HG03342 (cell line): ENCODE measurements around the gene HRAS.
A peak's percentile ranks its signal among the peaks of the same experiment; 100 is the strongest.

Source experiments
- ATAC-seq: cut with Tn5 transposase; IDR thresholded peaks from one replicate; pipeline ENCODE4 v1.9.1; 2021; ENCODE audit warnings: mild to moderate bottlenecking, moderate library complexity; ENCODE audit not compliant: unreplicated experiment

HRAS gene

DNA sequence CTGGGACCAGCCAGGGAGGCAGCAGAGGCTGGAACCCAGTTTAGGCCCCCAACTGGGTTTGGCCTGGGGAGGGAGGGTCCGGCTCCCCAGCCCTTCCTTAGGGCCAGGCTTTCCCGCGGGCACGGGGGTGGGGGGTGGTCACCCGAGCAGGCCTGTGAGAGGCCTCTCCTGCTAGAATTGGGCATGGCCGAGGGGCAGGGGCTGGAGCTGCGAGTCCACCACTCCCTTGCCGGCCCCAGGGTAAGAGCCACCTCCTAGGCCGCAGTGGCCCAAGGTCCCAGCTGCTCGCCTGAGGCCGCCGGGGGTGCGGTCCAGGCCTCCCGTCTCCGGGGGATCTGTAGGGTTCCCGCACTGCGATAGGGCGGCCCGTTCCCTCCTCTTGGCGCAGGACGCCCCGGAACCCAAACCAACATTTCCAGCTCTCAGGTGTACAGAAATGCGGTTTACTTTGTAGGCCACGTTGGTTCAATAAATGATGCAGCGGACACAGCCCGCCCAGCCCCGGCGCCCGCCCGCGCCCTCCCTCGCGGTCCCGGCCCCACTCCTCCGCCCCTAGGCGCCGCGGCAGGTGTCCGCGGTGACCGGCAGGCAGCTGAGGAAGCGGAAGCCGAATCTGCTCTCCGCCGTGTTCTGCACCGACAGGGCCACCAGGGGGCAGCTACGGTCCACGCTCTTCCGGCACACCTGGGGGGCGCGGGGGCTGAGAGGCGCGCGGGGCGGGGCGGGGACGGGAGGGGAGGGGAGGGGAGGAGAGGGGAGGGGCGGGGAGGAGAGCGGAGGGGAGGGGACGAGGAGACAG lies 19.3 kb upstream of the HRAS start:
- no peak for ATAC-seq

DNA sequence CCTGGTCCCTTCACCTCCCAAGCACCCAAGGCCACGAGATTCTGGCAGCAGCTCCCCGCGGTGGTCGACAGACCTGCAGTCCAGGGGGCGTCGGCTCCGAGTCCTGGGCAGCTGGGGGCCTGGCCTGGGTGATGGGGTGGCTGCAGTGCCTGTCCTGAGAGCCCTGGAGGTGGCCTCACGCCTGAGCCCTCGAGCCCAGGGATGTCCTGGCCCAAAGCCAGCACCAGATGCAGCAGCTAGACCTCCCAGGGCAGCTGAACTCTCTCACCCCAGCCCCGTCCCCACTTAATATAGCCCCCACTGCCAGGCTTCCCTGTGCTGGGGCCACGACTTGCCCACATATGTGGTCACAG lies 18.6 kb upstream of the HRAS start:
- ATAC-seq = no peak

DNA sequence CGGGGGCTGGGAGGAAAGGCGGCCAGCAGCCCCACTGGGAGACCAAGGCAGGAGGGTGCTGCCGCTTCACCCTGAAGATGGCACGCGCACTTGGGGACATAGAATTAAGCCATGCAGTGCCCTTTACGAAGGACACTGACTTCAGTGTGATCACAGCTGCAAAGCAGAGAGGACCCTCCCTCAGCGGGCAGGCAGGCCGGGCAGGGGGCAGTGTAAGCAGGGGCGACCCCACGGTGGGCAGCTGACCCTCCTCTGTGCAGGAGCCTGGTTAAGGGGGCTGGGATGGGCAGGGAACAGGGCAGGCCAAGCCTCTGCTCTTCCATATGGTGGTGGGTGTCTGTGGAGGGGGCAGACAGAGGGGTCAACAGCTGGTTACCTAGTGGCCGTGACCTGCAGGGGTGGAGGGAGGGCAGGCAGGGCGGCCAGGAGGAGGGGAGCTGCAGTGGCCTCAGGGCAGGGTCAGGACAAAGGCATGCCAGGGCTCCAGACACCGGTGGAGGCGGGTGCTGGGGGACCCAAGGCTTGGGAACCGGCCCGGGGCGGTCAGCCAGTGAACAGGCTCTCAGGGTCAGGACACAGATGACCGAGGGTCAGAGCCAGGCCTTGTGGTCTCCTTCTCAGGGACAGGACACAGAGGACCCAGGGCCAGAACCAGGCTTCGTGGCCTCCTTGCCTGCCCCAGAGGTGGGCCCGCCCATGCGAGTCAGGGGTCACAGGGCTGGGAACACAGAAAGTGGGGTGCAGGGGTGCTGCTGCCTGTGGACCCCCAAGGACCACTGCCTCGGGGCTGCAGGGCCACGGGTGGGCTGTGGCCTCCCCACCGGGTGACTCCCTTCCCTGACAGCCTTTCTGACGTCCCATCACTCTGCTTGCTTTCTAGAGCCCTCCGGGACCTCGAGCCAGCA lies 18.0 kb upstream of the HRAS start:
- ATAC-seq = no peak

DNA sequence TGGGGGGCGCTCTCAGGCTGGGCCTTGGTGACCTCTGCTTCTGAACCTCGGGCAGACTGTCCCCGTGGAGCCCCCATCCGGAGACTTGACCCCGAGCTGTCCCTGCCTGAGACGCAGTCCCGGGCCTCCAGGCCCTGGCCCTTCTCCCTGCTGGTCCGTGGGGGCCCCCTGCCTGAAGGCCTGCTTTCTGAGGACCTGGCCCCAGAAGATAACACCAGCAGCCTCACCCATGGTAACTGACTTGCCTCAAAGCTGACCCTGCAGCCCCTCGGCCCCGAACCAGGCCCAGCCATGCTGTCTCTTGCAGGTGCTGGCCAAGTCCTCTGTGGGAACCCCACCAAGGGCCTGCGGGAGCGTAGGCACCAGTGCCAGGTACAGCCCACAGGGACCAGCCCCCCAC lies 16.2 kb upstream of the HRAS start:
- ATAC-seq = no peak

DNA sequence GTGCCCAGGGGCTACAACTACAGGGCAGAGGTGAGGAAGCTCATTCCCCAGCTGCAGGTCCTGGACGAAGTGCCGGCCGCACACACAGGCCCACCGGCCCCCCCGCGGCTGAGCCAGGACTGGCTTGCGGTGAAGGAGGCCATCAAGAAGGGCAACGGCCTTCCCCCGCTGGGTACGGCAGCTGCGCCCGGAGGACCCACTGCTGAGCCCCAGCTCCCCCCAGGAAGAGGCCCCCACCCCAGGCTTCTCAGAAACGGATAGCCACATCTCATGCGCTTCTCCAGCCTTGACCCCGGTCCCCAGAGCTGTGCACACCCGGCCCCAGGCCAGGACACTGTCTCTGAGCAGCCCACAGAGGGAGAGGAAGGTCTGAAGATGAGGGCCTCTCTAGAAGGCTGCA lies 15.8 kb upstream of the HRAS start:
- no peak for ATAC-seq

DNA sequence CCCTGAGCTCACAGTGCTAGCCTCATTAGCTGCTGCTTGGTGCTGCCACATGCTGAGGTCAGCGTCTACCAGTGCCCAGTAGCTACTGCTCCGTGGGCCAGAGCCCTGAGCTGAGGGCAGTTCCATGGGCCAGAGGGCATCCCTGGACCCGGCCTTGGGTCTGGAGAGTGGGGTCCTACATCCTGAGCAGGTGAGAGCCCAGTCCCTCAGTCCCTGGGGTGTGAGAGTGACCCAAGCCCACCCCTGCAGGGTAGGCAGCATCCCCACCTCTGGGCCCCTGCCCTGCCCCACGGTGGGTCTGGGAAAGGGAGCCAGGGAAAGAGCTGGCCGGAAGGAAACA lies 15.3 kb upstream of the HRAS start:
- ATAC-seq = no peak

DNA sequence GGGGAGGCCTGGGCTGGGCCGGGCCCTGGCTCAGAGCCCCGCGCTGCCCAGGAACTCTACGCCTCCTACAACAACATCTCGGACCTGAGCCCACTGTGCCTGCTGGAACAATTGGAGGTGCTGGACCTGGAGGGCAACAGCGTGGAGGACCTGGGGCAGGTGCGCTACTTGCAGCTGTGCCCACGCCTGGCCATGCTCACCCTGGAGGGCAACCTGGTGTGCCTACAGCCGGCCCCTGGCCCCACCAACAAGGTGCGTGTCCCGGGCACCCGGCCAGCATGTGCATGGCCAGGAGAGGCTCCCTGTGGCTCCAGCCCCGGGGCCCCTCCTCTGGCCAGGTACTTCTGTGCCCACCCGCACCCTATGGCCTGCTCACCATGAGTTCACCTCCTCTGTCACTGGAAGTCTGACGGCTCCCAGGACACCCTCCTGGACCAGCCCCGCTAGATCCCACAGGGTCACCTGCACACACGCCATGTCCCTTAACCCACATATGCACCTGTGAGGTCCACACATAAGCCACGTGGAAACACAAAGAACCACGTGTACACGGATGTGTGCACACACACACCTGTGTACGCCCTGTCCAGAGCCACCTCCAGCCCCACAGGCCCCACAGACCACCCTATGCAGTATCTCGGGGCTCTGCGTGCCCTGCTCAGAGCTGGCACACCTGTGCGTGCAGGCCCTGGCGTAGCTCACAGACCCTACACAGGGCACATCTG lies 14.8 kb upstream of the HRAS start:
- no peak for ATAC-seq

DNA sequence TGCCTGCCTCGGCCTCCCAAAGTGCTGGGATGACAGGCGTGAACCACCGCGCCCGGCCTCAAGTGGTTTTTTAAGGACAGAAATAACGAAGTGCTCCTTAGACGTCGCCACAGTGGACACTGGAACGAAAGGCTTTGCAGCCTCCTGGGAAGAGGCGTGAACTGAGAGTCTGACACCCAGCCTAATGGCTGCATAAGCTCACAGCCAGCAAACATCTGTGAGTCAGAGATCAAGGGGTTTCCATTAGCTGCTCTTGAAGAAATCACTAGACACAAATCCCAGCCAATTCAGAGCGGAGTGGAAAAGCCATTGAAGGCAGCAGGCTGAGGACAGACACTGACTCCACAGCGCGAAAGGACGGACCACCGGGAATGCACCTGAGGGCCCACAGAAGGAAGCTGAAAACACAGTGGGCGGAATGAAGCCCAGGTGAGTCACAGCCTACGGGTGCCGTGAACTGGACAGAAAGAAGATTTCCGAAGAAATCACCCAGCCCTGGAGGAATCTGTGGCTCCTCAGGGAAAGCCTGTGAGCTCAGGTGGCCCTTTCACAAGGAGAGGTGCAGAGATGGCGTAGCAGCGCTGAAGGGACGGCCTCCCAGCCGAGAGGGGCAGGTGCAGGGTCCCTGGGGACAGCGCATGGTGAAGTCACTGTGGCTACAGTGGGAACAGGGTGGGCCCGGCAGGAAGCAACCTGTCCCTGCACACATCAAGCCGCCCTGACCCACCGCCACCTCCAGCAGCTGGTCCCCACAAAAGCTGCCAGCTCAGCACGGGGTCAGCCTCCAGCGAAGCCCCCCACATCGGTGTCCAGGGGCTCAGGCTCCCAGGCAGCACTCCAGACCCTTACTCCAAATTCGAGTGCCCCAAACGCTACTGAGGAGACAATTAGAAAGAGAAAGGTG lies 13.6 kb upstream of the HRAS start:
- no peak for ATAC-seq

DNA sequence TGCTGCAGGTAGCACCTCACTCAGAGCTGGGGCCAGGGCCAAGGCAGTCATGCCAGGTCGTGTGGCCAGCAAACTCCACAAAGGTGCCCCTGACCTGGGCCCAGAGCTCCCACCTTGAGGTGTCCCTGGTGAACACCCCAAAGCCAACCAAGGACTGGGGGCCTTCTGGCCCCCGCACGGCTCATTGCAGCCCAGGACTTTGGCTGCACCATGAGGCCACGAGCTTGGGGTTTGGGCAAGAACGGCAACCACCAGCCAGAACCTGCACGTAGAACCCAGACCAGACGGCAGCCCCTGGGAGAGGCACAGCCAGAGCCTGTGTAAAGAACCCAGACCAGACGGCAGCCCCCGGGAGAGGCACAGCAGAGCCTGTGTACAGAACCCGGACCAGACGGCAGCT lies 9.8 kb upstream of the HRAS start:
- ATAC-seq = no peak

DNA sequence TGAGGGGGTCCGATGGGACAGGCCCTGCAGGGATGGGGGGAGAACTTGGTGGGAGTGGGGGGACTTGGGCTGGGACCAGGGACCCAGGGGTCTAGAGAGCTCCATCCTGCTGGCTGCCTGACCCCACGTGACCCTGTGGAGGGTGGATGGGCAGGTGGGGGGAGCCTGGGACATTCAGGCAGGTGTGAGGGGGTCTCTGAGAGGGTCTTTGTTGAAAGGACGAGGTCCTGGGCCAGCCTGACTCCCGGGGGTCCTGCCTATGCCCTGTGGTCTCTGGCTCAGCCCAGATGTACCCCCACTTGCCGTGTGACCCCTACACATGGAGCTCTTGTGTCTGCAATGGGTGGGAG lies 9.4 kb upstream of the HRAS start:
- ATAC-seq = no peak

DNA sequence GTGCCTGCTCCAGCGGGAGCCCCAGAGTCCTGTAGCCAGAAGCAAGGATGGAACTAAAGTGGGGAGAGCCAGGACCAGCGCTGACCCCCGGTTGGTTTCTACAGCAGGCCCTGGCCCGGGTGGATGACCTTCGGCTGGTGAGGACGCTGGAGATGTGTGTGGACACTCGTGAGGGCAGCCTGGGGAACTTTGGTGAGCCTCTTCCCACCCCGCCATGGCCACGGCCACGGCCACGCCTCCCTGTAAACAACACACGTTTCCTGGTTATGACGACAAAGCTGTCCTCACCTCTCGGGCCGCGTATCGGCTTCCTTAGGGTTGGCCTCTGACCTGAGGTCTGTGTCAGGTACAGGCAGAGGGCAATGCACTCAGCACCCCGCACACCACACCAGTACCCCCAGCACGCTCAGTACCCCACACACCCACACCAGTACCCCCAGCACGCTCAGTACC lies 6.1 kb upstream of the HRAS start:
- ATAC-seq = no peak

DNA sequence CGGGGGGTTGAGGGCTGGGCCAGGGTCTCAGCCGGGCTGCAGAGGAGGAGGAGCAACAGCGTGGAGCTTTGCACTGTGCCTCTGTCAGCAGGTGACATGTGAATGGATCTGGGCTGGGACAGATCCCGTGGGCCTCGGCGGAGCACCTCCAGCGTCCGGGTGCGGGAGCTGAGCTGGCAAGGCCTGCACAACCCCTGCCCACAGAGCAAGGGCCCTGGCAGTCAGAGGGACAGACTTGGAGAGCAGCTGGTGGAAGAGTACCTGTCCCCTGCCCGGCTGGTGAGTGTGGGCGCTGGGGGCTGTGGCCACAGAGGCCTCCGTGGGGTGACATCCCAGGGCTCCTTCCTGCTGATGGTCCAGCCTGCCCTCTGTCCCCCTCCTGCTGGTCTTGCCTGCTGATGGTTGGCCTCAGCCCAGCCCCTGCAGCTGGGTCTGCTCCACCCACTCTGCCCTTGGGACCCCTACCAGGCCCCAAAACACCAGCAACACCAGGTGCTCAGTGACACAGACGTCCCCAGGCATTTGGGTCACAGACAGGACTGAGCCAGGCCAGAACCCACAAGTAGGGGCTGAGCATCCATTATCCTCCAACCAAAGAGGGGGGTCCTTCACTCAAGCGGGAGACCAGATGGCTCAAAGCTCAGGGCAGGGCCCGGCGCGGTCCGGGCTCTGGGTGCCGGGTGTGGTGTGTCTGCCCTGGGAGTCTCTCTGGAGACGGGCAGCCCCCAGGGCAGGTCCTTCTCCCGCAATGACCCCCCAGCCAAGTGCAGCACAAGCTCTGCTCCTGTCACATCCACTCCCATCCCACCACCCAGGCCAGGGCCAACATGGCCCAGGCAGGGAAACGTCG lies 5.4 kb upstream of the HRAS start:
- no peak for ATAC-seq

DNA sequence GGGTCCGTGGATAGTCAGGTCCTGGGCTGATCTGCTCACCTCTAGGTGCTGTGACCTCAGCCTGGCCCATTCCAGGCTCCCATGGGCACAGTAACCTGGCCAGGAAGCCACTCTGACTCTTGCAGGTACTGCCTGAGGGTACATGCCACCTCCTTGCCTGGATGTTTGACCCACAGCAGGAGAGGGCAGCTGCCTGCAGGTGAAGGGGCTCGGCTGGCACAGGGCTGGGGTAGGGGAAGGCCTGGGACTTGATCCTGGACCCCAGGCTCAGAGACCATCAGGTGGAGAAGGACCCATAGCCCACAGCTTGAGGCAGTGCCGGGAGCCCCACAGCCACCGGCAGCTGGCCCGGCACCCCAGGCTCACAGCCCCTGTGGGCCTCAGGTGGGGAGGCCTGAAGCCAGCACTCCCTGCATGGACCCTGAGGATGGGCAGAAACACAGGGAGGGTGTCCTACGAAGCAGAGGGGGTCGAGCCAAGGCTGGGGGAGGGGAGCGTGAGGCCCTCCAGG lies 4.7 kb upstream of the HRAS start:
- no peak for ATAC-seq

DNA sequence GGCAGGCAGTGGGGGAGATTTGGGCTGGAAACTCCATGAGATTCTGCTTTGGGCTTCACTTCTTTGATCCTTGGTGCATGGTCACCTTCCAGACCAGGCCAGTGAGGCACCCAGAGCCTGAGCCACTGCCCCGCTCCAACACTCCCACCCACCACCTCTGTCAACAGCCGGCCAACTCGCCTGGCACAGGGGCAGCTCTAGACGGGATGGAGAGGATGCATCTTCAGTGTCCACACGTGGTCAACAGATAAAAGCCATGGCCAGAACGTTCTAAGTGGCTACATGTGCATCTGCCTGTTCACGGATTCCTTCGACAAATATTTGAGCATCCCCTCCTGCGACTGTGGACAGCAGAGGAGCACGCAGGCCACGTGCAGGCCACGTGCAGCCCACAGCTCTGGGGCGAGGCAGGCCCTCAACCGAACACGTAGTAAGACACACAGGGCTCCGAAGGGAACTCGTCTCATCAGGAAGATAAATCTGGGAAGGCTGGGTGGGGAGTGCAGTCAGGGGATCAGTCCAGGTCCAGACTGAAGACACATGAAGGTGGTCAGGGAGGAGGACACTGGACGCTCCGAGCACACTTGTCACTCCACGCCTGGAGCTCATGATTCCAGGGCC lies 3.2 kb upstream of the HRAS start:
- ATAC-seq = no peak

DNA sequence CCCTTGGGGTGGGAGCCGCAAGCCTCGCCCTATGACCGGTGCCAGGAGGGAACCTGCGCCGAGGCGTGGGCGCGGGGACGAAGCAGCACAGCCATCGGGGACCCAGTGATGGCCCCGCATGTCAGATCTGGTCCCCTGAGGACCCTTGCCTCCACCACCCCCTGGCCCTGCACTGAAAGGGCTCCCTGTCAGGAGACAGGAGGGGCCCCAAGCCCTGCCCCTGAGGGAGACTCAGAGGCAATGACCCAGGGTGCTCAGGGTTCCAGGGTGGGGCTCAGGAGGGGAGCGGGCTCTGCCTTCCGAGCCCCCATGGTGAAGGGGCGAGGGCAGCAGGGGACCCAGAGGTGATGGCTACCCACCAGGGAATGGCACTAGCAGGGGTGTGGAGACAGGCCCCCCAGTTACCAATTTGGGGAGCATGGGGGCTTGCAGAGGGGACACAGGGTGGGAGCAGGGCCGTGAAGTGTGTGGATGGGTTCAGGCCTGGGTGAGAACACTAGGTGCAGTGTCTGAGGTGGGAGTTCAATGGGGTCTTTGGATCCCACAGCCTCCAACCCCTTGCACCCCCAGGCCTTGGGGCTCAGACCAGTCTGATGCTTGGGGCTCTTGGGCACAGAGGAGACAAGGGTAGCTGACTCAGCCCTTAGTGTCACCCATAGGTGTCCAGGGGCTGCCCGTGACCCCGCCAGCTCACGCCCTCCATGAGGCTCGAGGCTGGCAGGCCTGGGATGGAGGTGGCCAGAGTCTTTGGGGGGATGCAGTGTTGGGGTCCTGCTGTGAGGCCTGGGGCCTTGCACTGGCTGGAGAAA lies 2.5 kb upstream of the HRAS start:
- no peak for ATAC-seq

DNA sequence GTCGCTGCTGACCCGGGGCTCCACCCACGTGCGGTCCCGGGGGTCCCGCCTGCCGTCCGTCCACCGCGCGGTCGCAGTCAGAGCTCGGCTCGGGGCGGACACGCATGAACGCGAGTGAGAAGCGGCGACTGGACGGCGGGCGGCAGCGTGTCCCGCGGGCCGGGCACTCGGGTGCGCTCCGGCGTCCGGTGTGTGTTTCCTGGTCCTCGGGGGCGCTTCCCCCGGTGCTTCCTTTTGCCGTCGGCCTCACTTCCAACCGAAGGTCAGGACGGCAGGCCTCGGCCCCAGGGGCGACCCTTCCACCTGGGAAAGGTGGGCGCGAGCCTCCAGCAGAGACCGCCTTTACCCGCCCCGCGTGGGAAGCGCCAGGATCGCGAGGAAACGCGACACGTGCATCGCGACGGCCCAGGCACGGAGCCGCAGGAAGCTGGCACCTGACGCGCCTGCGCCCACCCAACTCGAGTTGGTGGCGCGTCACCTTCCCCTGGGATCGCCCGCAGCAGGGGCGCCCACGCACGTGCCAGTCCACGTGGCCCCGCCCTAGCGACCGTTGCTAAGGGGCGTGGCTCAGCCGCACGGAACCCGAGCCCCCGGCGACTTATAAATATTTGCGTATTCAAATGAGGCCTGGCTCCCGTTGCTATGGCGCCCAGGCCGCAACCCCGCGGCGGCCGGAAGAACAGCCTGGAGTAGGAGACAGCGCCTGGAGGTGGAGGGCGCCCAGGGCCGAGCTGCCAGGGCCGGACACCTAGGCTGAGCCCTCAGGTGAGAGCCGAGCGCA lies 1.7 kb upstream of the HRAS start, which contains the start of gene LRRC56:
Gene LRRC56, plus strand, starts transcription at position 687 of the 781 bp plus-strand sequence. CDS start 3,158 bp downstream, outside the sequence.
- peak; percentile 45 for ATAC-seq

DNA sequence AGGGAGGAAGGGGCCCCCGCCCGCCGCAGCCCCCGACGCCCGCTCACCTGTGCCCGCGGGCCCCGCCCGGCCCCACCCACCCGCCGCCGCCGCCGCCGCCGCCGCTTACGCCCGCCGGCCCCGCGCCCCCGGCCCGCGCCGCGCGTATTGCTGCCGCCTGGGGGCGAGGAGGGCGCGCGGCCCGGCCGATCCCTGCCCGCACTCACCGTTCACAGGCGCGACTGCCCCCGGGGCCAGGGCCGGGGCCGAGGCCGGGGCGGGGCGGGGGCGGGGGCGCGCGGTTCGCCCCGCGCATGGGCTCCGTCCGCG lies 212 bp downstream of the HRAS start:
- peak; percentile 10 for ATAC-seq
